Cardiac fibroblast (primary cell): ENCODE results near the gene CST9.

Experiments
- DNase-seq, 2 donors: peaks; one replicate each; pipeline versions ENCODE4 v3.0.0 to v3.0.0-alpha.2; 2010; ENCODE audit warnings: low read depth in 2 of 2
- H3K4me3 ChIP-seq, 2 donors: replicated peaks in 1 of 2; 1 replicate in 1 of 2; 2 replicates in 1 of 2; pipeline ENCODE4 v1.5.1; 2011; ENCODE audit warnings: low read depth in 2 of 2, low read length in 2 of 2, mild to moderate bottlenecking in 2 of 2, moderate library complexity in 1 of 2
- CTCF ChIP-seq: IDR thresholded peaks from one replicate; pipeline ENCODE4 v1.5.1; 2011; ENCODE audit warnings: low read depth, mild to moderate bottlenecking, low read length, inconsistent platforms

CST9 gene

GRCh38 chr20:23629542-23630391 is 24.1 kb upstream of the CST9 start:
- no peak overlapping the region for H3K4me3 ChIP-seq
- DNase-seq, result no peak
- no peak for TF ChIP-seq CTCF

GRCh38 chr20:23629017-23629541 is 23.4 kb upstream of the CST9 start:
- no peak for TF ChIP-seq CTCF
- H3K4me3 ChIP-seq, result no peak overlapping the region
- DNase-seq, result peak; percentile 90 to 95

GRCh38 chr20:23628402-23629016 is 22.8 kb upstream of the CST9 start:
- no peak overlapping the region for H3K4me3 ChIP-seq
- no peak for DNase-seq
- TF ChIP-seq CTCF, result no peak

- no peak for TF ChIP-seq CTCF
Observed at GRCh38 chr20:23627501-23627900, 21.8 kb upstream of the CST9 start.

GRCh38 chr20:23626040-23626620 is 20.4 kb upstream of the CST9 start:
- no peak overlapping the region for H3K4me3 ChIP-seq
- peak; percentile 38 to 41 for DNase-seq
- no peak for TF ChIP-seq CTCF

More at GRCh38 chr20:23627501-23627900, 21.8 kb upstream of the CST9 start:
- no peak for DNase-seq
- no peak overlapping the region for H3K4me3 ChIP-seq

- no peak for TF ChIP-seq CTCF
- no peak for DNase-seq
- no peak overlapping the region for H3K4me3 ChIP-seq
Observed at GRCh38 chr20:23625236-23625964, 19.7 kb upstream of the CST9 start.
